GM18511 (cell line): ENCODE measurements around the gene KCNAB1.

Experiments
- ATAC-seq: cut with Tn5 transposase; IDR thresholded peaks from one replicate; pipeline ENCODE4 v1.9.1; 2021; ENCODE audit warnings: mild to moderate bottlenecking, moderate library complexity; ENCODE audit not compliant: unreplicated experiment

The KCNAB1 gene

DNA sequence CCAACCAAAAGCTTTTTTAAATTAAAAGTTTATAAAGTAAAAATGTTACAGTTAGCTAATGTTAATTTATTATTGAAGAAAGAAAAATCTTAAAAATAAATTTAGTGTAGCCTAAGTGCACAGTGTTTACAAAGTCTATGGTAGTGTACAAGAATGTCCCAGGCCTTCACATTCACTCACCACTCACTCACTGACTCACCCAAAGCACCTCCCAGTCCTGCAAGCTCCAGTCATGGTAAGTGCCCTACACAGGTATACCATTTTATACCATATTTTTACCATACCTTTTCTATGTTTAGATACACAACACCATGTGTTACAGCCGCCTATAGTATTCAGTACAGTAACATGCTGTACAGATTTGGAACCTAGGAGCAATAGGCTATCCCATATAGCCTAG is 405.4 kb downstream of the KCNAB1 start:
- no peak for ATAC-seq

- no peak for ATAC-seq
Measured at GRCh38 chr3:156527060-156527459, 406.7 kb downstream of the KCNAB1 start.

DNA sequence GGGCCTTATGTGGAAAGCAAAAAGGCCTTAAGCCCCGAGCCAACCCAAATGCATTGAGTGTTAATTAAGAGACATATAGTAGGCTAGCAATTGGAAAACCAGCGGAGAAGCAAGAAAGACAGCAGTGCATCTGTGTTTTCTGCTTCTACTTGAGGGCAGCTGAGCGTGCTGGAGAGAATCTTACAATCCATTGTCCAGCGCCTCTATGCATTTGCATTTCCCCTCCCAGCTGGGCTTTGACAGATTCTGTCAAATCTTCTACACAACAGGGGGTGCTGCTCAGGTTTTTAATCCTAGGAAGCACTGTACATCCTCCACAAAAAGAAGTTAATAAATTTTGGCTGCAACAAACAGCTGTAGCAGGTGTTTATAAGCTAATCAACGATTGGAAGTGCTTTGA is 410.6 kb downstream of the KCNAB1 start:
- no peak for ATAC-seq

GRCh38 chr3:156532730-156533129 is 412.4 kb downstream of the KCNAB1 start:
- no peak for ATAC-seq

DNA sequence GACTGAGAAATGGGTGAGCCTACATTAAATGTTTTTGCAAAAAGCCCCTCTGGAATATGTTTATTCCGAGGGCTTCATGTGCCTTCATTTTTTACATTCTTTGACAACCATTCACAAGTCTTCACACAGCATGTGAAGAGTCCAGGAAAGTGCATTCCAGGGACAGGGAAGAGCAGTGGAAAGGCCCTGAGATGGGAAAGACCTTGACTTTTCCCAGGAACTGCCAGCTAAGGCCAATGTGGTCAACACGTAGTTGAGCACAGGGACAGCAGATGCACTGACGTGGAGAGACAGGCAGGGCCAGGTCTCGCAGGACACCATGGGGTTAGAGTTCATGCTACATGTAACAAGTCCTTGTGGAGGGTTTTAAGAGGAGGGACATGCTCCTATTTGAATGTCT is 412.8 kb downstream of the KCNAB1 start:
- no peak for ATAC-seq

DNA sequence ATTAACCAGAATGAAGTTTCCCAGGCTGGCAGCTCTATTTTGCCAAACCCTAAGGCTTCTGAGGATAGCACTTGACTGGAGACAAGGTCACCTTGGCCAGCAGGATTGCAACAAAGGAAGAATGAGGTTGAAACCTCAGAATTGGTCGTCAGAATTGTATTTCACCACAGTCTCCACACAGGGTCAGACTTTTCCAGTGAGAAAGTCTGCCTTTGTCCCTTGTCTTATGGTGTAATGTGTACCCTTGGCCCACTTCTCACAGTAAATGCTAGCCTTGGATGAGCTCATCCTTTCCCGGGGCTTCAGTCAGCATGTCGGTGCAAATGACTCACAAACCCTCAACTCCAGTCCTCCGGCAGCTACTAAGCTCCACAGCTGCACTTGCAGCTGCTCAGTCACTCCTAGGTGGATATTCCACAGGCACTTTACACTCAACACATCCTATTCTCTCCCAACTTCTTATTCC is 414.8 kb downstream of the KCNAB1 start:
- ATAC-seq, result no peak

- ATAC-seq, result no peak
Measured at GRCh38 chr3:156535798-156536197, 415.4 kb downstream of the KCNAB1 start.

DNA sequence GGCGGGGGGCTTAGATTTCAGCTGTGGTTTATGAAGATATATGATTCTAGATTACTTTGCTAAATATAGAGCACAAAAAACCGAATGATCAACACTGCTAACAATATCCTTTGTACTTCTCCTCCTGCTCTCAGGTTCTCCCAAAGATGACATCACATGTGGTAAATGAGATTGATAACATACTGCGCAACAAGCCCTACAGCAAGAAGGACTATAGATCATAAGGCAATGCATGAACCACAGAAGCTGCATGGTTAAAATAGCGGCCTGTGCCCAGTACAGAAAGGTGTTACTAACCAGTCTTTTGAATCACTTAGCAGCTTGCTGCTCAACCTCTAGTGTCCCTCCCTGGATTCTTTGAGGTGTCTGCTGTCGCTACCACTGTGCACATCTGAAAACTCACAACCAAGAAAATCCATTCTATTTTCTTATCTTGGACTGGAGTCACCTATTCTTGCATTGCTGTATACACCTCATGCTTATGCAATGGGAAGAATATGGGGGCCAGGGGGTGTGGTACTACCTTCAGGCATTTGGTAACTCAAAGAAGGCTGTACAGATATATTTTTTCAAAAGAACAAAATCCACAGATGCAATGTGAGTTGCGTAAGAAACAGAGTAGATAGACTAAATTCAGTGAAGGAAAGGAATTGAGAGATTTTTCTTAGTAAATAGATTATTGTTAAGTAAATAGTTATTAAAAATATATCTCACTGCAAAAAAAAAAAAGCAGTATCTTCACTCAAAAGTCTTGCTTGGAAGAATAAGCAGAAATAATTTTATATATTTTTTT is 416.3 kb downstream of the KCNAB1 start:
- ATAC-seq, result no peak

GRCh38 chr3:156539051-156539450 is 418.7 kb downstream of the KCNAB1 start:
- no peak for ATAC-seq

DNA sequence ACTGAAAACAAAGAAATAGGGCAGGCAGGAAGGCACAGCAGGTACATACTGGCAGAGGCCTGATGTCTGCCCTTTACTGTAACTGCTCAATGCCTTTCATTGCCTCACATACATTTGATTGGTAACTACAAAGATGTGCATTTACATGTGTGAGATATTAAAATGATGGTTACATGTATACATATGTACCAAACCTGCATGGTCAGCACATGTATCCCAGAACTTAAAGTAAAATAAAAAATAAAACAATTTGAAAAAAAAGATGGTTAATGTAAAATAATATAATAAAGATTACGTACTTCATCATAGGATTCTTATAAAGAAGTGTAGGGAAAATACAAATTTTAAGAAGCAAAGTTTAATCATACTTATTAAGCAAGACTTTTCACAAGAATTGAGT is 419.4 kb downstream of the KCNAB1 start:
- no peak for ATAC-seq

GRCh38 chr3:156542101-156543042 is 422.0 kb downstream of the KCNAB1 start:
- no peak for ATAC-seq

DNA sequence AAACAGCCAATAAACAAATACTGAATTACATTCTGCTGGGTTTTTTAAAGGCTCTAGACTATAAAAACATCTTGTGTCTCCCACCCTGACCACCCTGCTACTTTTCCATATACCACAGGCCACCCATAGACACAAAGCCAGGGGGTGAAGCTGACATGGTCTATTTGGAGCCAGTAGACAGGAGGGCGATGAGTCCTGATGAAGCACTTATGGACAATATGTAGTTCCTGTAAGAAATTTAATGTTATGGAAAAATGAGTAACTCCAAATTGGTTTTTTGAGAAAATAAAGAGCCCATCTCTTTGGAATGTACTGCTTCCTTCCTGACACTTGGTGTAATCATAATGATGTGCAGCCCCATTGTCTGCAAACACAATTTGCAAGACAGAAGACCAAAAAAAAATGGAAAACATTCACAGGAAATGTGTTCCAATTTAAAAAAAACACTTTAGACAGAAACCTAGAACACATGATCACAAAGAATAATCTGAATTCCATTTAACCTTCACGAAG is 422.7 kb downstream of the KCNAB1 start:
- no peak for ATAC-seq

DNA sequence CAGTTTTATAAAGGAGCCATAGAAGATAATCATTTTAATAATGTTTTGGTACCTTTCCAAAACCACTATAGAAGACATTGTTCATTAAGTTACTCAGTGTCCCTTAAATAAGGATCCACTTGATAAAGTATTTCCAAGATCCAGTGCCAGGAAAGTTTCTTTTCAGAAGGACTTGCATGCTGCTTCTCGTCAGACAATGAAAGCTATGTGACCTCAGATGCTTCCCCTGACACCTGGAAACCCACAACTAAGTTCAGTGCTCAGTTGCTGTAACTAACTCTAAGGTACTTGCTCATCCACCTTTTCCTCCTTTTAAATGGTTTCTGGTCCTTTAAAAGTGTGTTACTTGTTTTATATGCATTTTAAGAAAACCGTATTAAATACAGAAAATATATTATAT is 427.3 kb downstream of the KCNAB1 start:
- ATAC-seq, result no peak

DNA sequence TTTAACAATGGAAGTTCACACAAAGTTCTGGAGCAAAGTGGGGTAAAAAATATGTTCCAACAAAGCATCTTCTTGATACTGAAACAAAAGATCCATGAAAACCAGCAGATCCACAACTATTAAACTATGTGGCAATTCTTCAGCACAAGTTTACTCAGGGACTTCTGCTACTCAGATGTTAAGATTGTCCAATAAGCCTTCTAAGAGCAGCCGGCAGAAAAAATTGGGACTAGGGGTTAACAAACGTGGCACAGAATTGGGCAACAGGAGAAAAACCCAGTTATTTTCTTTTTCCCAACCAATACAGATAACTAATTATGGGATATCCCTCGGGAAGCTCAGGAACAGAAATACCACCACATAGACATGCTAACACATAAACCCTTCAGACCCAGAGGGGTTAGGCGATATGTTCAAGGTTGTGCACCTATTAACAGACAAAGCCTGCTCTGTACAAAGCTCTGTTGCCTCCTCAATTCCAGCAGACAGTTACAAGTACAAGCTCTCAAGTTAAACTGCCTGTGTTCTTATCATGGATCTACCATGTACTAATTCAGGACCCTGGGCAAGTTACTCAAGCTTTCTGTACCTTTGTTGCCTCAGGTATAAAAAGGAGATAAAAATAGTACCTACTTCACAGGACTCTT is 427.8 kb downstream of the KCNAB1 start:
- ATAC-seq, result no peak

DNA sequence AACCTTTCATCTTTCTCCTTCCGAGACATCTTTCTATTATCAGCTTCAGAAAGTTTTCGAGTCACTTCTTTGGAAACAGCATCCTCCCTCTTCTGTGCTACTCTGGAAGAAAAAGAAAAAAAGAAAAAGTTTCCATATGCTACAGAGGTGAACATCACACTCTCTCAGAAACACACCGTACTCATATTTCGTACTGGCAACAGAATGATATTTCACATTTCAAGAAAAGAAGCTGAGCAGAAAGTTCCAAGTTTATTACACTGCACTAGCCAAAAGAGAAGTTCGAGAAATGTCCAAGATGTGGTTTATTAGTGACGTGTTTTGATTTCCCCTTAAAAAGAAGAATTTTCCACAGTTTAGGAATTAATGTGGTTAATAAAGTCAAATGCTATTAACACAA is 428.5 kb downstream of the KCNAB1 start:
- ATAC-seq, result no peak

GRCh38 chr3:156551261-156551660 is 430.9 kb downstream of the KCNAB1 start:
- ATAC-seq, result no peak

DNA sequence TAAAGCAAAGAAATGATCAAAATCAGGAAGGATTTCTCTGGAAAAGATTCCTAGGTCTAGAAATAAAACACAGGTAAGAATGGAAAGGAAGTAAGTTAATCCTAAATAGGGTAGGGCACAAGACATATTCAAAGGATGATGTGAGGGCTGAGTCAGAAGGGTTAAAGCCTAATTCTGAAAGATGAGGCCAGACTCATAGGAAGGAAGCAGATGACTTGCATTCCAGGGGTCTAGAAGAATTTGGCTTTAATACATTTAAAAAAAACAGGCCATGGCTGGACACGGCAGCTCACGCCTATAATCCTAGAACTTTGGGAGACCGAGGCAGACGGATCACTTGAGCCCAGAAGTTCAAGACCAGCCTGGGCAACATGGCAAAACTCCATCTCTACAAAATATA is 431.4 kb downstream of the KCNAB1 start:
- no peak for ATAC-seq

DNA sequence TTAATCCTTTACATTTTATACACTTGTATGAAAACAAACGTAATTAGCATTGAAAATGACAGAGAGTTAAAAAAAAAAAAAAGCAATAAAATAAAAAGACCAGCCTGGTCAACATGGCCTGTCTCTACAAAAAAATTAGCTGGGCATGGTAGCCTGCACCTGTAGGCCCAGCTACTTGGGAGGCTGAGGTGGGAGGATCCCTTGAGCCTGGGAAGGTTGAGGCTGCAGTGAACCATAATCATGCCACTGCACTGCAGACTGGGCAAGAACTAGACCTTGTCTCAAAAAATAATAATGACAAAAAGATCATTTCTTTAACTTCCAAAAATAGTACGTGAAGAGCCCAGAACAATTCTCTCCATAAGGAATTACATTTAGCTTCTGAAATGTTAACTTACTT is 432.6 kb downstream of the KCNAB1 start:
- no peak for ATAC-seq

GRCh38 chr3:156553705-156554356 is 433.5 kb downstream of the KCNAB1 start:
- ATAC-seq, result no peak

- ATAC-seq, result no peak
Measured at GRCh38 chr3:156554515-156554841, 434.1 kb downstream of the KCNAB1 start.
